ENCODE measurements around the gene SPATA3.

DNA sequence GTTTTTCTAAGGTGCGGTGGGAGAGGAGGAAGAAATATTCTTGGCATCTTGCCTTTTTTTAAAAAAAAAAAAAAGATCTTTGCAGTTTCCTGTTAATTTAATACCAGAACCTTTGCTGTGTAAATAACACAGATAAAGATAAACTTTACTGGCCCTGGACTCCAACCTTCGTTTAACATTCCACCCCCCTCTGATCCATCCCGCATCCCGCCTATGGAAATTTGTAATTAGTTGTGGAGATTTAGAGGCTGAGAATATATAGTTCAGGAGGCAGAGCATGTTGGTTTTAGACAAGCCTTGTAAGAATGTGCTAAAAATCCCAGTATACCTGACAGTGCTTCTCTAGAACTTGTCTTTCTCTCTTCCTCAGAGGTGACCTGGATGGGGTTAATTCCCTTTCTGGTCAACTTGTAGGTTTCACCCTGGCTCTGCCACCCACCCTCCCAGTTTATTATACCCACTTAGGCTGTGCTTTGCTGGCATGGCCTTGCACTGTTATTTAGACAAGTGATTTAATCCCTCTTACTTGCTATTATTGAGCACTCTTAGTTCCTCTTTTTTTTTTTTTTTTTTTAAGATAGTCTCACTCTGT, 38.5 kb downstream of the SPATA3 start:
- no peak for TF ChIP-seq CTCF (IDR thresholded peaks at IDR 0.05)
- TF ChIP-seq POLR2A (IDR thresholded peaks at IDR 0.05), result no peak
- no peak for TF ChIP-seq EP300 (IDR thresholded peaks at IDR 0.05)

Data from tibial nerve (tissue), 4 donors.